ENCODE measurements around the gene ZNF430.

- TF ChIP-seq POLR2A (IDR thresholded peaks at IDR 0.05): no peak
- TF ChIP-seq CTCF (IDR thresholded peaks at IDR 0.05): no peak
Observed at GRCh38 chr19:21065336-21065735, 44.9 kb downstream of the ZNF430 start.
